MV-4-11 (cell line): ENCODE measurements around the gene HMX1.
A peak's percentile ranks its signal among the peaks of the same experiment; 100 is the strongest.

Experiments used
- DNase-seq: peaks from one replicate; lab custom pipeline; 2025; lab: John Stamatoyannopoulos, UW

Gene HMX1

GRCh38 chr4:8855818-8856245 lies 15.8 kb downstream of the HMX1 start:
- DNase-seq: no peak

- peak; percentile 54 for DNase-seq
Measured at GRCh38 chr4:8854931-8855330, 16.7 kb downstream of the HMX1 start.

- no peak for DNase-seq
Measured at GRCh38 chr4:8854016-8854415, 17.6 kb downstream of the HMX1 start.

GRCh38 chr4:8853249-8853648 lies 18.4 kb downstream of the HMX1 start:
- DNase-seq: no peak

GRCh38 chr4:8852118-8852704 lies 19.4 kb downstream of the HMX1 start:
- no peak for DNase-seq

GRCh38 chr4:8851321-8852117 lies 20.1 kb downstream of the HMX1 start:
- no peak for DNase-seq

GRCh38 chr4:8850830-8851188 lies 20.8 kb downstream of the HMX1 start:
- no peak for DNase-seq

- no peak for DNase-seq
Measured at GRCh38 chr4:8850074-8850829, 21.4 kb downstream of the HMX1 start.

- DNase-seq: no peak
Measured at GRCh38 chr4:8849266-8850073, 22.2 kb downstream of the HMX1 start.

GRCh38 chr4:8848507-8849265 lies 23.0 kb downstream of the HMX1 start:
- DNase-seq: no peak

- DNase-seq: no peak
Measured at GRCh38 chr4:8847764-8848163, 23.9 kb downstream of the HMX1 start.

- no peak for DNase-seq
Measured at GRCh38 chr4:8847331-8847730, 24.3 kb downstream of the HMX1 start.

GRCh38 chr4:8846826-8847225 lies 24.8 kb downstream of the HMX1 start:
- DNase-seq: no peak

- DNase-seq: no peak
Measured at GRCh38 chr4:8846046-8846720, 25.5 kb downstream of the HMX1 start.

GRCh38 chr4:8844976-8845690 lies 26.5 kb downstream of the HMX1 start:
- DNase-seq: no peak

- no peak for DNase-seq
Measured at GRCh38 chr4:8843597-8843996, 28.0 kb downstream of the HMX1 start.

GRCh38 chr4:8842614-8843013 lies 29.0 kb downstream of the HMX1 start:
- DNase-seq: no peak

GRCh38 chr4:8841678-8842268 lies 29.9 kb downstream of the HMX1 start:
- no peak for DNase-seq

GRCh38 chr4:8840816-8841455 lies 30.7 kb downstream of the HMX1 start:
- DNase-seq: no peak
